Stimulated activated naive CD8-positive, alpha-beta T cell treated with anti-CD3 and anti-CD28 coated beads, Interleukin-15, Interleukin-2, amounts not matched to agents 100 ng/mL and 50 ng/mL, for 24 hours (primary cell): ENCODE data around the gene DLGAP1.

Source experiments
- H3K27ac Mint-ChIP-seq: one replicate; pipeline ENCODE4 v1.8.0; 2021; ENCODE audit warnings: mild to moderate bottlenecking, mixed read lengths
- H3K27me3 Mint-ChIP-seq: one replicate; pipeline ENCODE4 v1.8.0; 2021; ENCODE audit warnings: mixed read lengths
- H3K36me3 Mint-ChIP-seq: one replicate; pipeline ENCODE4 v1.8.0; 2021; ENCODE audit warnings: low read depth, mixed read lengths
- H3K4me1 Mint-ChIP-seq: one replicate; pipeline ENCODE4 v1.8.0; 2021; ENCODE audit warnings: low read depth, mixed read lengths
- H3K4me3 Mint-ChIP-seq: one replicate; pipeline ENCODE4 v1.8.0; 2021; ENCODE audit warnings: mild to moderate bottlenecking, mixed read lengths
- H3K9me3 Mint-ChIP-seq: one replicate; pipeline ENCODE4 v1.8.0; 2021; ENCODE audit warnings: mixed read lengths

The DLGAP1 gene

DNA sequence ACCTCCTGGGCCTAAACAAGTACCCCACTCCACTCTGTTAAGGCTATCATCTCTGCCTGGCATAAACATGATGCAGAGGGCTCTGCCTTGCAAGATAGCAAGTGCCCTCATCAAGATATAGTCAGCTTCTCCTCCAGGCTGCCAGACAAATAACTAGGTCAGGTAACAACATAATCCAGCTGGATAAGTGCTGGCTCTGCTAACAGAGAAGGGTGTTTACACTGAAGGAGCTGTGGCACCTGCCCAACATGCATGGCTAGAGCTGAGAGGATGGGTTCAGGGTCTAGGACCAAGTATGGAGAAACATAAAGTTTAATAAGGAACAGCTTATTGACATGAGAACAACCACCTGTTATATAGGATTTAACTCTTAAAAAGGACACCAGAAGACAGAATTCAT, 42.8 kb downstream of the DLGAP1 start:
- Mint-ChIP-seq H3K27ac (no peak overlapping the region), H3K4me1 (no peaks in the 10 kb centered on the region), H3K9me3 (no peaks in the 10 kb centered on the region), H3K4me3 (no peak overlapping the region), H3K27me3 (no peaks in the 10 kb centered on the region), H3K36me3 (no peaks in the 10 kb centered on the region)

DNA sequence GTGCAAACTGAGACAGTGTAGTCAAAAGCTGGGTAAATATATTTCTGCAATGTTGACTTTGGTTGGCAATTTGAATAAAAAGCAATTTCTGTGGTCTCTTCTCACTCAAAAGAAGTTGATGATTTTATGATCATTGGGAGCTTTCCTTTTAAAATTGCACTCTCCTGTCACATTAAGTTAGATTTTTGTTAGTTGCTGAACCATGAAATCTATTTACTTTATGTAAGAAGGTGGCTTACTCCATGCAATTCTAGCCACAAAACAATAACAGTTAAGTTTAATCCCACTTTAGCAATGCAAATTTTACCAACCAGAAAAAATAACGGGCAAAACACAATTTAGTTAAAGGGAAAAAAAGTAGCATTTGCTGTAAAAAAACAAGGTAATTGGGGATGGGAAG, 48.3 kb downstream of the DLGAP1 start:
- no peaks in the 10 kb centered on the region for H3K27me3 Mint-ChIP-seq
- no peaks in the 10 kb centered on the region for H3K9me3 Mint-ChIP-seq
- H3K36me3 Mint-ChIP-seq, result no peaks in the 10 kb centered on the region
- H3K27ac Mint-ChIP-seq, result no peak overlapping the region
- no peaks in the 10 kb centered on the region for H3K4me1 Mint-ChIP-seq
- H3K4me3 Mint-ChIP-seq, result no peak overlapping the region

DNA sequence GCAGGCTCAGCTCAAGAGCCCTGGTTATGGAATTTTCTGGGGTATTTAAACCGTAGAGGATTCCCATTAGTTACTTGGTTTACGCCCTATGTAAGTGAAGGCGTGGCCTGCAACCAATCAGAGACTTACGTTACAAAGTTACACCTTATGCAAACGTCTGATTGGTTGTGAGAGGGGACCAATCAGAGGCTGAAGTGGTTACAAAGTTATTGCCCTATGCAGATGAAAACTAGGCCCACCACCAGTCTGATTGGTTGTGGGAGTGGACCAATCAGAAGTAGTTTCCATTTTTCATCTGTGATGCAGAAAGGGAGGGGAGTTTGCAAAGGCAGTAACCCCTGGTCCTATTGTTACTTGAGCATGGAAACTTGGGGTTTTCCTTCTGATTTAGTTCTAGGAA, 49.1 kb downstream of the DLGAP1 start:
- H3K27ac Mint-ChIP-seq, result no peak overlapping the region
- no peaks in the 10 kb centered on the region for H3K36me3 Mint-ChIP-seq
- no peak overlapping the region for H3K4me3 Mint-ChIP-seq
- no peaks in the 10 kb centered on the region for H3K4me1 Mint-ChIP-seq
- no peaks in the 10 kb centered on the region for H3K27me3 Mint-ChIP-seq
- no peaks in the 10 kb centered on the region for H3K9me3 Mint-ChIP-seq

DNA sequence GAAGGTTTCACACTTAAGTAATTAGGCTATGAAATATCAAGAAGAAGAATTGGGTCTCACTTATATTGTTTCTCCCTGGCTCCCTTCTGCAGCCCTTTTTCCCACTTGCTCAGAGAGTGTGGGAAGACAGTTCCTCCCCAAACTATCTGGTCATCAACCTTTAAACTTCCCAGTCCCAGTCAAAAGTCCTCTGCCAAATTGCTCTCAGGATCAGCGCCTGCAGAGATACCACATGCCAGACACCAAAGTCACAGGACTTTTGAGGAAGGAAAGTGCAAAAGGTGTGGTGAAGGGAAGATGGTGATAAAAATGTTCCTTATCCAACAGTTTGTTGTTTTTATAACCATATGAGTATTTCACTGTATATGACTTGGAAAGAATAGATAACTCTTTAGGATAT, 51.3 kb downstream of the DLGAP1 start:
- no peak overlapping the region for H3K27ac Mint-ChIP-seq
- H3K36me3 Mint-ChIP-seq, result no peaks in the 10 kb centered on the region
- H3K27me3 Mint-ChIP-seq, result no peaks in the 10 kb centered on the region
- no peaks in the 10 kb centered on the region for H3K4me1 Mint-ChIP-seq
- no peak overlapping the region for H3K4me3 Mint-ChIP-seq
- H3K9me3 Mint-ChIP-seq, result no peaks in the 10 kb centered on the region

DNA sequence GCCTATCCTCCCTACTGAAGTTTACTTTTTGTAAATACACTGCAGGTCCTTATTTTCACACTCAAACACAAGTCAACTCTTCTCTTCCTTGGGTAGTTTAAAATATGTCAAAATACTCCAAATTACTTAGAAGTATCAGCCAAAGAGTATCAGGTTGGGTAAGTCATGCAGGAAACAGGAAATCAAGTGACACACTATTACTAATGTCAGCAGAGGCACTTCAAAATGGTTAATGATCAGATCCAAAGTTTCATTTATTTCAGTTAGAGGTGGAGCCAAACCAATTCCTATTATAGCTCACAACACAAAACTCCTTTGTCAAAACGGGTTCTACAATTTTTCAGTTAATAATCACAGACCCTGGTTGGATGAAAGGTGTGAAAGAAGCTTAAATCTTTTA, 54.2 kb downstream of the DLGAP1 start:
- Mint-ChIP-seq H3K4me1 (no peaks in the 10 kb centered on the region), H3K4me3 (no peak overlapping the region), H3K27ac (no peak overlapping the region), H3K27me3 (no peaks in the 10 kb centered on the region), H3K9me3 (no peaks in the 10 kb centered on the region), H3K36me3 (no peaks in the 10 kb centered on the region)

DNA sequence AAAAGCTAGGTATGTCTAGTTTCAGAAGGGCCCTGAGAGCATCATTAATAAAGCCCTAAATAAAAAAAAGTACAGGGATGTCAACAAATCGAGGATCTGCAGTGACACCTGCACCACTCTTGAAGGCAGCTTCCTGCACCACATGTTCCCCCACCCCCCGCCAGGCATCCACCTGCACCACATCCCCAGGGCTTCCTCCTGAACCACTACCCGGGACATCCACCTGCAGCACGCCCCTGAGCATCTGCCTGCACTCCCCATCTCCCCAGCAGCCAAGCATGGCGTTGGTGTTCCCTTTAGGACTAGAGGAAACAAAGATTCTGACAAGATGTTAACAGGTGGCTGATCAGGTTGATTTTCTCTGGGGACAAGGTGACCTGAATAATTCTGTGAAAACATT, 55.2 kb downstream of the DLGAP1 start:
- no peaks in the 10 kb centered on the region for H3K9me3 Mint-ChIP-seq
- no peaks in the 10 kb centered on the region for H3K36me3 Mint-ChIP-seq
- H3K27ac Mint-ChIP-seq, result no peak overlapping the region
- H3K4me1 Mint-ChIP-seq, result no peaks in the 10 kb centered on the region
- H3K4me3 Mint-ChIP-seq, result no peak overlapping the region
- H3K27me3 Mint-ChIP-seq, result no peaks in the 10 kb centered on the region

DNA sequence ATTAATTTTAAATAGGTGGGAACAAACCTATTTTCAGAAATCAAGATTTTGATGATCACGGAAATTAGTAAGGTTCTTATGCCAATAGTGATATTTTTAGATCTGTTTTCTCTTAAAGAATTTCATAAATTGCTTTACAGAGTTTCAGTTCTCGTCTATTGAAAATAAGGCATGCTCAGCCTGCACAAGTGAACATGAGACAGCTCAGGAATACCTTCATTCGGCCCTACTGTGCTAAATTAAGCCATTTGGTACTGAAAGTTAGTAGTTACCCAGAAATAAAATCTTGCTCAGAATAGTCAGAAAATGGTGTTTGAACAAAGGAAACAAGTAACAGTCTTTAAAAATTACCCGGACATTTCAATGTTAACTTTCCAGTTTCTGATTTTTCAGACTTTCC, 60.4 kb downstream of the DLGAP1 start:
- Mint-ChIP-seq H3K27me3 (no peaks in the 10 kb centered on the region), H3K9me3 (no peaks in the 10 kb centered on the region), H3K27ac (no peak overlapping the region), H3K4me1 (no peaks in the 10 kb centered on the region), H3K4me3 (no peak overlapping the region), H3K36me3 (no peaks in the 10 kb centered on the region)

DNA sequence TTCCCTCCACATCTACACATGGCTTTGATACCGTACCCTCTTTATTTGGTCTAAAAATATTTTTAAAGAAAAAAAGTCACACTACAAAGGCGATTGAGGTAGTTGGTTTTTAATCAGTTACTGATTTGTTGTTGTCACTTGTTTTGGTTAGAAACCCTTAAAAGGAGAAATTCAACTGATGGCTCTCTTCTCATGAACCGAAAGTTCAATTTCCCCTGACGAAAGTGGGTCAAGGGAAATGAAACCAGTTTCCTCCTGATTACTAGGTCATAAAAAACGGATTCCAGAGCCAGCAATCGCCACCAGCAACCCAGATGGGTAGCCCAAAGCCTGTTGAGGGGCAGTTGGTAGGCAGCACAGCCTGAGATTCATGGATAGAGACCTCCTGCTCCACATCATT, 63.2 kb downstream of the DLGAP1 start:
- H3K9me3 Mint-ChIP-seq, result peaks cover 5% of the 10 kb centered on the region
- no peaks in the 10 kb centered on the region for H3K27me3 Mint-ChIP-seq
- H3K4me1 Mint-ChIP-seq, result no peaks in the 10 kb centered on the region
- H3K27ac Mint-ChIP-seq, result no peak overlapping the region
- no peaks in the 10 kb centered on the region for H3K36me3 Mint-ChIP-seq
- no peak overlapping the region for H3K4me3 Mint-ChIP-seq

DNA sequence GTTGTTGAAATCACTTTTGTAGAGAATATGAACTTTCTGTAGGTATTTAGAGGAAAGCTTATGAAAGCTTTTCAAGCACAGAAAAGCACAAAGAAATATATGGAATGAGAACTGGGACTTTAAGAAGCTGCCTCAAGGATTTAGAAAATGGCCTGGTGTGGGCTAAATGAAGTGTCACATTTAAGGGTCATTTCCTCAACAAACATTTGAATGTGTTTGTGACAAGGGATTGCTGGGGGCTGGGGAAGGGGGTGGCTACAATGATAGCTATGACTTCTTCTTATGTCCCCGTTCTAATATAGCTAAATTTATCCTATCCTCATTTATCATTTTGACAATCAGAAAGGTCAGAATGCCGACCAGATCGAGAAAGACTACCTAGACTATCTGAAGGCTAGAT, 69.2 kb downstream of the DLGAP1 start:
- Mint-ChIP-seq H3K36me3 (no peaks in the 10 kb centered on the region), H3K27ac (no peak overlapping the region), H3K4me3 (no peak overlapping the region), H3K27me3 (no peaks in the 10 kb centered on the region), H3K9me3 (peaks cover 11% of the 10 kb centered on the region), H3K4me1 (no peaks in the 10 kb centered on the region)

DNA sequence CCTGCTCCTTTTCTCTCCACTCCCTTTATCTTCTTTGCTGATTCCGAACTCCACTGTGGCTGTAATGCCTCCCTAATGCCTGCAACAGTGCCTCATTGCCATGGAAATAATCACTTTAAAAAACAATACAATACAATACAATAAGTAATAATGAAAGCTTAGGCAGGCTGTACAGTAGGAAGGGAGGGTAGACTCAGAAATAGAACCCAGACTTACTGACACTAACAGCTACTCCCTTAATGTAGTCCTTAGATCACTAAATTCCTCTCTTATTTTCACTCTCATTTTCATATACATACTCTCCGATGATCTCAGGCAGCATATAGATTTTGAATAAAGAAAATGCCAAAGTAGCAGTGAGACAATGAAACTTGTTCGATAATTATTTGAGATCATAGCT, 70.2 kb downstream of the DLGAP1 start:
- peaks cover 13% of the 10 kb centered on the region for H3K9me3 Mint-ChIP-seq
- no peaks in the 10 kb centered on the region for H3K4me1 Mint-ChIP-seq
- no peak overlapping the region for H3K27ac Mint-ChIP-seq
- H3K4me3 Mint-ChIP-seq, result no peak overlapping the region
- H3K36me3 Mint-ChIP-seq, result no peaks in the 10 kb centered on the region
- no peaks in the 10 kb centered on the region for H3K27me3 Mint-ChIP-seq

DNA sequence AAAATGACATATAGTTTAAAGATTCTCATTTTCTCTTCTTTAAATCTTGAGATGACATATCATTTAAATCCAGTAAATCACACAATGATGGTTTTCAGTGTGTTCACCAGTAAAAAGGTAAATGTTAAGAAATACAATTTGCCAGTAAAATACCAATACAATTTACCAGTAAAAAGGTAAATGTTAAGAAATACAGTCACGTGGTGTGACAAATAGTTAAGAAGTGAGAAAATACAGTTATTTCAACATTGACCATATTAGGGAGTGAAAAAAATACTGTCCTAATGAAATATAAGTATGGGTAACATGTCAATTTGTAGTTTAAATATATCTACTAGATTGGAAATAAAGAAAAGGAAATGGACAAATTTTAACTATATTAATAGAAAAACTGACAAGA, 80.5 kb downstream of the DLGAP1 start:
- H3K4me3 Mint-ChIP-seq, result no peak overlapping the region
- no peaks in the 10 kb centered on the region for H3K4me1 Mint-ChIP-seq
- no peaks in the 10 kb centered on the region for H3K27me3 Mint-ChIP-seq
- H3K27ac Mint-ChIP-seq, result no peak overlapping the region
- no peaks in the 10 kb centered on the region for H3K36me3 Mint-ChIP-seq
- H3K9me3 Mint-ChIP-seq, result no peaks in the 10 kb centered on the region

DNA sequence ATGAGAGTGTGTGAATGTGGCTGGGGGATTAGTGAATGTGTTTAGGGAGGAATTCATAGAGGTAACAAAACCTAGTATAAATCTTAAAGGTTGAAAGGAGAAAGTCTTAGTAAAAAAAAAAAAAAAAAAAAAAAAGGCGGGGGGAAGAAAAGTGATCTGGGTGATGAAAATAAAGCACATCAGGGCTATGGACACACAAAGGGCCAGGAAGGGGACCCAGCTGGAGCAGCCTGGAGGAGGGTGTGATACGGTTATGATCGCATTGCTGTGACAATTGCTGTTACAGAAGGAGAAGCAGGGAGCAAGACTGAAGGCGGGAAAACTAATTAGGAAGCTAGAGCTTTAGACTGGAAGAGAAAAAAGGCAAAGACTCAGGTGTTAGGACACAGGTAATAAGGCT, 85.4 kb downstream of the DLGAP1 start:
- Mint-ChIP-seq H3K36me3 (no peaks in the 10 kb centered on the region), H3K4me1 (no peaks in the 10 kb centered on the region)

DNA sequence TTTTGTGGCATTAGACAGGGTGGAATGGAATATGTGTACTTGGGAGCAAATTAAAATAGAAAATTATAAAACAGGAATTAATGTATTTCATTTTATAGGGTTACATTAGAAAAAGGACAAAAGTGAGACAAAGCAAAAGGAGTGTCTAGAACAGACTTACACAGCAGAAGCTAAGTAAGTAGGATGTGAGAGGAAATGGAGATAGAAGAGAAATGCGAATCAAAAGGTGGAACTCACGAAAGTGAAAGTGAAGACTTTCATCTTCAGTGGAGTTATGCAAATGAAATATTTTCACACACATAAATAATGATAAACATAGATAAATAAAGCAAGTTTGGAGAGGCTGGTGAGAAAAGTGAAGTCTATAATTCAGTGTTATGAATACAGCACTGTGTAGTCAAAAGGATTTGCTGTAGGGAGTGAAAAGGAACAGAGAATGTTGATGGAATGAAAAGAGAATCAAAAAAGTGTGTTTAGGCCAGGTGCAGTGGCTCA, 94.8 kb downstream of the DLGAP1 start:
- H3K4me1 Mint-ChIP-seq, result no peaks in the 10 kb centered on the region
- H3K27me3 Mint-ChIP-seq, result no peaks in the 10 kb centered on the region
- H3K9me3 Mint-ChIP-seq, result peaks cover 33% of the 10 kb centered on the region
- no peak overlapping the region for H3K27ac Mint-ChIP-seq
- H3K36me3 Mint-ChIP-seq, result no peaks in the 10 kb centered on the region
- no peak overlapping the region for H3K4me3 Mint-ChIP-seq

More for the DNA sequence above, 85.4 kb downstream of the DLGAP1 start:
- peaks cover 2% of the 10 kb centered on the region for H3K9me3 Mint-ChIP-seq
- H3K27ac Mint-ChIP-seq, result no peak overlapping the region
- H3K27me3 Mint-ChIP-seq, result no peaks in the 10 kb centered on the region
- no peak overlapping the region for H3K4me3 Mint-ChIP-seq

DNA sequence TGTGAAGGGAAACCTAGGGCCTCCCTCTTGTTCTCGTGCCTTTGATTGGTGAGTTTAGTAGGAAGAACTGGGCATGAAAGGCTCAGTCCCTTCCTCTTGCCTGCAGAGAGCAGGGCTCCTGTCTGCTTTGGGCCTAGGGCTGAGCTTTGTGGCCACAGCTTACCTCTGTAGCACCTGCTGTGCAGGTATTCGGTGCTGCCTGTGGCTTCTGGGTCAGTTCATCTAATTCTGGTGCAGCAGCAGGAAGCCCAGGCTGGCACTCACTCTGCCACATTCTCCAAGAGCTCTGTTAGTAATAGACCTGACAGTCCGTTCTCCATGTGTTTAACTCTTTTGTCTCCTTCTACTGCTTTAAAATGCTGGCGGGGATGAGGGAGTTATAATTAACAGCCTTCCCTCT, 96.5 kb downstream of the DLGAP1 start:
- peaks cover 27% of the 10 kb centered on the region for H3K9me3 Mint-ChIP-seq
- no peak overlapping the region for H3K27ac Mint-ChIP-seq
- H3K4me3 Mint-ChIP-seq, result no peak overlapping the region

DNA sequence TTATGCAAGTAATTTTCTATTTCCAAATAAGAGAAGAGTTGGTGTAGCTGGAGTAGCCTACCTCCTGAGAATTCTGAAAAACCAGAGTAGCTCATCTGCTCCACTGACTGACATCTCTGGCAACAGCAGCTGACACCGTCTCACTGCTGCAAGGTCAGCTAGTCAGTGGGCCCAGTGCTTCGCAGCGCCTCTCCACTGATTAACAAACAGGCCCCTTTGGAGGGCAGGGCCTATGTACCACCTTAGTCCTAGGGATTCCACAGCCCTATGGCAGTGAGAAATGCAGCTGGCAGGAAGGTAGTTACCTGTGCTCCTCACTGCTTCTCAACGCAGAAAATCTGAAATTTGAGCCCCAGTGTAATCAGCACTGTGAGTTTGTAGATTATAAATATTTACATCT, 97.5 kb downstream of the DLGAP1 start:
- H3K4me1 Mint-ChIP-seq, result no peaks in the 10 kb centered on the region
- no peak overlapping the region for H3K4me3 Mint-ChIP-seq
- no peak overlapping the region for H3K27ac Mint-ChIP-seq
- no peaks in the 10 kb centered on the region for H3K27me3 Mint-ChIP-seq
- no peaks in the 10 kb centered on the region for H3K36me3 Mint-ChIP-seq
- peaks cover 27% of the 10 kb centered on the region for H3K9me3 Mint-ChIP-seq

More for the DNA sequence above, 96.5 kb downstream of the DLGAP1 start:
- Mint-ChIP-seq H3K36me3 (no peaks in the 10 kb centered on the region), H3K27me3 (no peaks in the 10 kb centered on the region), H3K4me1 (no peaks in the 10 kb centered on the region)

DNA sequence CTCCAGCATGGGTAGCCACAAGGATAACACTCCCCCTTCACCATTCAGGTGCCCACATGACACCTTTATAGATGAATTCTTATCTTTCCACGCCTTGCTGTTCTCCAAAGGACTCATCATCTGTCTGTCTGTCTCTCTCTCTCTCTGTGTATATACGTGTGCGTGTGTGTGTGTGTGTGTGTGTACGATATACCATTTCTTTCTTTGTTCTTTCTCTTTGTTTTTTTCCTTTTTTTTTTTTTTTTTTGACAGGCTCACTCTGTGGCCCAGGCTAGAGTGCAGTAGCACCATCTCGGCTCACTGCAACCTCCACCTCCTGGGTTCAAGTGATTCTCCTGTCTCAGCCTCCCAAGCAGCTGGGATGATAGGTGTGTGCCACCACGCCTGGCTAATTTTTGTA, 98.2 kb downstream of the DLGAP1 start:
- Mint-ChIP-seq H3K4me3 (no peak overlapping the region), H3K9me3 (peaks cover 27% of the 10 kb centered on the region), H3K4me1 (no peaks in the 10 kb centered on the region), H3K27ac (no peak overlapping the region), H3K27me3 (no peaks in the 10 kb centered on the region), H3K36me3 (no peaks in the 10 kb centered on the region)
